Measurements from ENCODE around the gene NPR2. TPM values are rescaled to one million over a fixed set of nuclear protein-coding genes. Genes with fewer than 3 reads are reported as not detected.

Gene NPR2
- total and polyA plus RNA-seq, 2 of the 13 experiments (the other 11 are each of a cell fraction or from before 2014, with no cell fraction given) = 7.4 to 9.4 TPM

GRCh38 chr9:35844628-35845270, 53.4 kb downstream of the NPR2 start:
- FAIRE-seq (no peak), ATAC-seq (no peak), DNase-seq (ENCODE audit: low spot score) (no peak)
- Histone ChIP-seq H3K9ac (ENCODE audit: insufficient read depth, low read depth, low read length) (no peak overlapping the region), H3K79me2 (ENCODE audit: insufficient read depth, low read length) (no peaks in the 10 kb centered on the region), H3K27me3 (ENCODE audit: control insufficient read depth in 1 of 2, insufficient read depth in 2 of 2, low read length in 2 of 2) (no peaks in the 10 kb centered on the region), H2AFZ (ENCODE audit: low read length) (no peak overlapping the region), H3K9me3 (ENCODE audit: low read length) (no peaks in the 10 kb centered on the region), H3K4me1 (ENCODE audit: insufficient read depth, low read length) (no peaks in the 10 kb centered on the region), H3K4me3 (replicated peaks in 1 of 3; ENCODE audit: insufficient read depth in 1 of 3, low read depth in 2 of 3, low read length in 3 of 3) (no peak overlapping the region), H3K36me3 (replicated peaks in 1 of 2; ENCODE audit: control insufficient read depth in 1 of 2, insufficient read depth in 2 of 2, low read length in 2 of 2) (no peaks in the 10 kb centered on the region), H3K27ac (ENCODE audit: extremely low read length, insufficient read depth, low read length) (no peak overlapping the region), H3K4me2 (ENCODE audit: low read depth, low read length) (no peak overlapping the region), H4K20me1 (ENCODE audit: insufficient read depth, low read length) (no peaks in the 10 kb centered on the region)
- intact Hi-C loops (cut with micrococcal nuclease; ENCODE audit: unreplicated experiment) (no loop called here), in situ Hi-C loops (cut with HindIII; ENCODE audit: extremely low pct_ligation_motif_present, low pct_unique_long_range_greater_than_20kb) (no loop called here)
- WGBS (ENCODE audit: low lambda C conversion rate) = 77% methylated on average over 7 of the region's 7 CpGs
- no TSS peak for BruUV-seq (replicated peaks)
- TF ChIP-seq ZNF446 (CRISPR knock-in tag; IDR thresholded peaks at IDR 0.05) (no peak), CSRNP1 (CRISPR knock-in tag; IDR thresholded peaks at IDR 0.05) (no peak), GZF1 (CRISPR knock-in tag; IDR thresholded peaks at IDR 0.05) (no peak), SRSF1 (optimal IDR thresholded peaks at IDR 0.05; ENCODE audit: low read depth, low read length) (no peak), NR2F6 (IDR thresholded peaks at IDR 0.05) (no peak), NR2F6 (CRISPR knock-in tag; IDR thresholded peaks at IDR 0.05) (no peak), ZBTB25 (CRISPR knock-in tag; IDR thresholded peaks at IDR 0.05) (no peak), RAD21 (CRISPR knock-in tag; IDR thresholded peaks at IDR 0.05) (no peak), PRPF4 (IDR thresholded peaks at IDR 0.05; ENCODE audit: low read depth, low read length, poor library complexity, severe bottlenecking) (no peak), ZBED4 (CRISPR knock-in tag; IDR thresholded peaks at IDR 0.05; ENCODE audit: borderline replicate concordance) (no peak), RBM39 (IDR thresholded peaks at IDR 0.05; ENCODE audit: low read depth, low read length, poor library complexity, severe bottlenecking) (no peak), ZNF557 (CRISPR knock-in tag; IDR thresholded peaks at IDR 0.05) (no peak), ZFAT (CRISPR knock-in tag; conservative IDR thresholded peaks at IDR 0.05) (no peak), MYNN (CRISPR knock-in tag; IDR thresholded peaks at IDR 0.05; ENCODE audit: low read depth) (no peak), ZNF552 (CRISPR knock-in tag; IDR thresholded peaks at IDR 0.05; ENCODE audit: borderline replicate concordance) (no peak)
- CTCF ChIA-PET (ENCODE audit: low intra/inter-chr PET ratio, low total read pairs) = no interaction called here
- POLR2A ChIA-PET = no interaction called here
